Prostate gland (tissue), 2 donors: ENCODE data around the gene RTF1.

ENCODE experiments used
- POLR2A ChIP-seq: fragments of 450-650 bp; IDR thresholded peaks from one replicate; pipeline ENCODE4 v1.6.1; 2016; ENCODE audit warnings: antibody characterized with exemption, mild to moderate bottlenecking
- TF ChIP-seq, protein P1 (sequence below), 4 experiments: fragments of 200-600 bp in 2 of 4; fragments of 450-650 bp in 2 of 4; sonication (generic) in 2 of 4; IDR thresholded peaks; 1 replicate in 3 of 4; 2 replicates in 1 of 4; pipeline ENCODE4 v1.5.1; 2016 to 2019; ENCODE audit warnings: antibody characterized with exemption in 4 of 4, mild to moderate bottlenecking in 2 of 4, moderate library complexity in 2 of 4

DNA sequence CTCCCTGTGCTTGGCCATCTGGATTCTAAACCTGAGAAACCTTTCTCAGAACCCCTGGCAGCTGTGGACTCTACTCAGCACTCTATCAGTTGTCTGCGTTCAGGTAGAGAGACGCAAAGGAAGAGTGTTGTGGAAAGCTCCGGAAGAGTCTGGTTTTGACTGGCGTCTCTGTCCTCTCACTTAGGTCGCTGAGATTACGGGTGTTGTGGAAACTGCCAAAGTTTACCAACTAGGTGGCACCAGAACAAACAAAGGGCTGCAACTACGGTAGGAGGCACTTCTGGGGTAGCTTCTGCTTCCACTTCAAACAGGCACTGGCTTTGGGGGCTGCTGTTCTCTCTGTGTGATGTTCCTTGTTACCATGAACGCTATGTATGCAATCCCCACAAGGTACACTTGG is 57.5 kb downstream of the RTF1 start:
- TF ChIP-seq, protein P1, sequence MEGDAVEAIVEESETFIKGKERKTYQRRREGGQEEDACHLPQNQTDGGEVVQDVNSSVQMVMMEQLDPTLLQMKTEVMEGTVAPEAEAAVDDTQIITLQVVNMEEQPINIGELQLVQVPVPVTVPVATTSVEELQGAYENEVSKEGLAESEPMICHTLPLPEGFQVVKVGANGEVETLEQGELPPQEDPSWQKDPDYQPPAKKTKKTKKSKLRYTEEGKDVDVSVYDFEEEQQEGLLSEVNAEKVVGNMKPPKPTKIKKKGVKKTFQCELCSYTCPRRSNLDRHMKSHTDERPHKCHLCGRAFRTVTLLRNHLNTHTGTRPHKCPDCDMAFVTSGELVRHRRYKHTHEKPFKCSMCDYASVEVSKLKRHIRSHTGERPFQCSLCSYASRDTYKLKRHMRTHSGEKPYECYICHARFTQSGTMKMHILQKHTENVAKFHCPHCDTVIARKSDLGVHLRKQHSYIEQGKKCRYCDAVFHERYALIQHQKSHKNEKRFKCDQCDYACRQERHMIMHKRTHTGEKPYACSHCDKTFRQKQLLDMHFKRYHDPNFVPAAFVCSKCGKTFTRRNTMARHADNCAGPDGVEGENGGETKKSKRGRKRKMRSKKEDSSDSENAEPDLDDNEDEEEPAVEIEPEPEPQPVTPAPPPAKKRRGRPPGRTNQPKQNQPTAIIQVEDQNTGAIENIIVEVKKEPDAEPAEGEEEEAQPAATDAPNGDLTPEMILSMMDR (IDR thresholded peaks at IDR 0.05) = no peak
- TF ChIP-seq POLR2A = no peak
